GM21717 (cell line): ENCODE data around the gene ARR3.
"Not testable (repeated sequence)": the region's sequence is repeated elsewhere in the genome, so short reads cannot be mapped to it uniquely, and the experiment has no call there.

Source experiments
- ATAC-seq: cut with Tn5 transposase; IDR thresholded peaks from one replicate; pipeline ENCODE4 v1.9.1; 2021; ENCODE audit warnings: mild to moderate bottlenecking, moderate library complexity; ENCODE audit not compliant: unreplicated experiment

The ARR3 gene

DNA sequence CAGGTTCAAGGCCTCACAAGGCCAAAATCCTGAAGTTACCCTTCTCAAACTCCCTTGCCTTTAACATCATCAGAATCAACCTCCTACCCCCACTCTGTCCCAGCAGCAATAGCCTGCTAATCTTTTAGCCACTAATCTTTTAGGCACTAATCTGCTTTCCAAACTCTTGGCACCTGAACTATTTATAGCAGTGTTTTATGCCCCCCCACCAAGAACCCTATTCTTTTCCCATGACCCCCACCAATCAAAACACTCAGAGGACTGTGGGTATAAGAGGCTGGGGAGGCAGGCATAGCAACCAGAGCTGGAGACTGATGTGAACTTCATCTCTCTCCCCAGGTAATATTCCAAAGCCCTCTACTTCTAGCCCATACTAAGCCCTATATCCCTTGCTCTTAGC is at the start of gene ARR3:
ARR3 (plus strand) TSS at position 301 of the 400 bp plus-strand sequence. CDS start 1,052 bp downstream, outside the sequence.
- no peak for ATAC-seq

DNA sequence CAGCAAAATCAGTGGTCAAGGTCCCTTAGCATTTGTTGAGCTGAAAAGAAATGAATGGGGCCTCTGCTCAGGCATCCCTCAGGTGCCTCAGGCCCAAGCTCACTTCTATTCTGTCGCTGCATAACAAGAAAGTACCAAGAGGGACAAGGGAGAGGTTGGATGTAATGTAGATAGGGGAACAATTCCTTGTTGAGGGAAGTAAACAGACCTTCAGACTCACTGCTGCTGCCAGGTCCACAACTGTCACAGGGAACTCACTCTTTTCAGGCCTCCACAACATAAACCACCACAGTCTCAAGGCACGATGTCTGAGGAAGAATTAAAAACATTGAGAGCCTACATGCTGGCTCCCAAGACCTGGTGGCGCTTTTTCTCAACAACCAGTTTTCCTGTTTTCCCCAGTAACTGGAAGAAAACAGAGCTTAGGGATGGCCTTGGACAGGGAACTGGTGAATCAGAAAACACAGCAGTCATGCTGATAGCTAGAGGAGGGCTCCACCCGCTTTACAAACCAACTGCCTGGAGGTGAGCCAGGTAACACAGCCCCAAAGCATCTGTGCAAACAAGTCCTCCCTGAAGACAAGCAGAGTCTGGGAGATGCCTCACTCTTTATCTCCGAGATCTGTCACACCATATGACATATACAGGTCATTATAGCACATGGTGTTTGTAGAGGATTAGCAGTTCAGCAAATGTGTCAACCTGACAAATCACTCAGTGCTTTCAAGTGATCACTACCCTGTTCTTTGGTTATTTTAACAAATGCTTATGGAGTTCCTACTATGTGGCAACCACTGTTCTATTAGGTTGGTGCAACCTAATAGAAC is 48.0 kb upstream of the ARR3 start:
- no peak for ATAC-seq

- ATAC-seq = no peak
These were observed 42.1 kb upstream of the ARR3 start for GRCh38 chrX:70226048-70226447.

DNA sequence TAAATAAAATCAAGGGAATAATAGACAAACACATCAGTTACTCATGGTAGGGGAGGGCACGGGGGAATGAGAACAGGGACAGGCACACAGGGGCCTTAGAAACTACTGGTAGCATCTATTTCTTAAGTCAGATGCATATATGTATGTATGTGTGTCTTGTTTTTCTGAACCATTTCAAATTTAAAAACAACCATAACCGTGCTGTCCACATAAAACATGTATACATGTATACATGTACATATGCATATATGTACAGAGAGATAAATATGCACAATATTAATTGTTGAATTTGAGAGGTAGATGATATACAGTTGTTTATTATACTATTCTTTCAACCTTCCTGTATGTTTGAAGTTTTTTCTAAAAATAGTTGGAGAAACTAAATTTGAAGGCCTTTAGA is 41.4 kb upstream of the ARR3 start:
- no peak for ATAC-seq

GRCh38 chrX:70231666-70232065 is 36.5 kb upstream of the ARR3 start:
- ATAC-seq = no peak

DNA sequence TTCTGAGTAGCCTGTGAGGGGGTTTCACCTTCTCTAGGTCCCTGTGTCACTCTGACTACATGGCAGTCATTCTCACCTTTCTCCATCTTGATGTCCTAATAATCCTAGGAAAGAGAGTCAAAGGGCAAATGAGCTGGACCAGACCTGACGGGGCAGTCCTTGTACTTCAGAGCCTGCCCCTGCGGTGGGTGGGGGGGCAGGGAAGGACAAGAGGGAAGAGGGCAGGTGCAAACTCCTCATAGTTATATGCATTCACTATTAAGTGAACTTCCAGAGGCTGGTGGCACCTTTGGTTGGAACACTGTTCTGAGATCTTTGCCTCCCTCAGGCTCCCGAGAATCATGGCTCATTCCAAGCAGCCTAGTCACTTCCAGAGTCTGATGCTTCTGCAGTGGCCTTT is 33.8 kb upstream of the ARR3 start, which contains the start of gene AWAT1:
AWAT1 (plus strand) TSS at position 301 of the 400 bp plus-strand sequence; CDS start at position 342, 41 bp downstream.
- ATAC-seq = no peak

DNA sequence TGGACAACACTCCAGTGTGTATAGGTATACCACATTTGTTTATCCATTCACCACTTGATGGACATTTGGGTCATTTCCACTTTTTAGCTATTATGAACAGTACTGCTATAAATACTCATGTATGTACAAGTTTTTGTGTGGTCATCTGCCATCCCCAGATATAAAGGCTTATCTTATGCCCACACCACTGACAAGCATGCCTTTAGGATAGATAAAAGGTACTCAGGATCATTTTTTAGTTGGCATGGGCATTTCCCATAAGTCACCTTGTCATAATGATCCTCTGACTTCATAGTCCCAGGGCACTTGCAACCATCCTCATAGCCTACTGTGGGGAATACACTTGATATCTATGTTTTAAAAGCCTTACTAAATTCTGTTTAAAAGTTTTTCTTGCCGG is 27.4 kb upstream of the ARR3 start:
- no peak for ATAC-seq

DNA sequence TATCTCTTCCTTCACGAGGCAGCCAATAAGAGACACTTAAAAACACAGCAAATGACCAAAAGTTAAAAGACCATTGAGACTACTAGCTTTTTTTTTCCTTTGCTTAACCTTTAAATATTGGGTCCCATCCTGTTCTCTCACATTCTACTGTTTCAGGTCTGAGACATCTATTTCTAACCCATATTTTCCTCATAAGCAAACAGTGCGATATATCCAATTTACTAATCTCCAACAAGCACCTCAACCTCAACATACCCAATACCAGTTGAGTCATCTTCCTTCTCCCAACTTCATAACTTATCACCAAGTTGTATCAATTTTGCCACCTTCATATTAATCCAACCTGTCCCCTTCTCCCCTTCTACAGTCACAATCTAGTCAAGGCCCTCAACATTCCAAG is 26.6 kb upstream of the ARR3 start:
- ATAC-seq = no peak

GRCh38 chrX:70243601-70244000 is 24.5 kb upstream of the ARR3 start:
- ATAC-seq = not testable (repeated sequence)

DNA sequence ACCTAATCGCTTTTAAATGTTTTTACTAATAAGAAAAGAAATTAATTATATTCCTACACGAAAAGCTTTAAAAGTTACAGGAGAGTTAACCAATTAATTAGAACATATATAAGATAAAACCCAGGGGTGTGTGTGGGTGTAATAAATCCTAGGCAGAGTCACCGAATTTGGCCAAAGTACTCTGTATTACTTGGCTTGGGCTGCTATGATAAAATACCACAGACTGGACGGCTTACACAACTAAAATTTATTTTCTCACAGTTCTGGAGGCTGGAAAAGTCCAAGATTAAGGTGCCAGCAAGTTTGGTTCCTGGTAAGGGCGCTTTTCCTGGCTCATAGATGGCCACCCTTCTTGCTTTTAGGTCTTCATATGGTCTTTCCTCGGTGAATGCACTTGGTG is 23.3 kb upstream of the ARR3 start:
- no peak for ATAC-seq

GRCh38 chrX:70247252-70247651 is 20.9 kb upstream of the ARR3 start:
- ATAC-seq = no peak

DNA sequence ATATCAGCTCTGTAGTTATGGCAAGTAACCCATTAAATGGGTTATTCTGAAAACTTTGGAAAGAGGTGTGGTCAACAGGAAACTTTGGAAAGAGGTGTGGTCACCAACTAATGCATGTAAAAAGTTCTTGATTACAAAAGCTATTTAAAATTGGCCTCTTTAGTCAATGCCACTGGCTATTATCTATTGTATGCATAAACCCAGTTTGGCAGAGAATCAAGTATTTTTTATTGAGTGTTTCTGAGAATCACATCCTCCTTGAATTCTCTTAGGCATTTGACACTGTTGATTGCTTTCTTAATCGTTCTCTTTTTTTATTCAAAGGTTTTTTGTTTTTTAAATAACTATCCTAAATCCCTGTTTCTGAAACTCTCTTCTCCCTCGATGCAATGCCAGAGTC is 15.6 kb upstream of the ARR3 start:
- ATAC-seq = no peak

- ATAC-seq = no peak
These were observed 14.6 kb upstream of the ARR3 start for GRCh38 chrX:70253377-70254062.

DNA sequence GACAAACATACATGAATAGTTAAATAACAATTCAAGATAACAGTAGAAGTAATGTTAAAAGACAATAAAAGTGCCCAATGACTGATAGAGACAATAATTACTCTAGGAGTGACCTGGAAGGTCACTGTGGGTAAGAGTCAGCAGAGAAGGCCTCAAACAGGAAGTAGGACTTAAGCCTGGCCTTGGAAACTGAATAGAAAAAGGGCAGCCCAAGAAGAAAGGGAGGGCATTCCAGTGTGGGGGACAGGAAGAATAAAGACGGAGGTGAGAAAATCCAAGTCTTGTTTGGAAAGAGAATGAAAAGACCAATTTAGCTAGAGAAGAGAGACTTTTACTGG is 14.1 kb upstream of the ARR3 start:
- ATAC-seq = no peak

GRCh38 chrX:70254909-70255308 is 13.2 kb upstream of the ARR3 start:
- no peak for ATAC-seq

DNA sequence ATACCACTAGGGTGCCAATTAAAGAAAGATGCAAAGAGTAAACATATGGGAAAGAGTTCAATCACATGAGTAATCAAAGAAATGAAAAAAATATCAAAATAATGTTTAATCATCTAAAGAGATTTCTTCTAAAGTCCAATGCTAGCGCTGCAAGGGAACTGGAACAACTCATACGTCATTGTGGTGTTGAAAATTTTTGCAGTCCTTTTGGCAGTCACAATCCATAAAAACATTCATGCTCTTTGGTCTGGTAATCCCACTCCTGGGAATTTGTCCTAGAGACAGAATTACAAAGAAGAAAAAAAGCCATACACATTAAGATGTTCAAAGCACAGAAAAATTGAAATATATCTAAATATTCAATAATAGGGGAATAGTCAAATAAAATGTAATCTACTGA is 12.7 kb upstream of the ARR3 start:
- no peak for ATAC-seq

GRCh38 chrX:70257423-70258288 is 10.5 kb upstream of the ARR3 start:
- ATAC-seq = no peak

DNA sequence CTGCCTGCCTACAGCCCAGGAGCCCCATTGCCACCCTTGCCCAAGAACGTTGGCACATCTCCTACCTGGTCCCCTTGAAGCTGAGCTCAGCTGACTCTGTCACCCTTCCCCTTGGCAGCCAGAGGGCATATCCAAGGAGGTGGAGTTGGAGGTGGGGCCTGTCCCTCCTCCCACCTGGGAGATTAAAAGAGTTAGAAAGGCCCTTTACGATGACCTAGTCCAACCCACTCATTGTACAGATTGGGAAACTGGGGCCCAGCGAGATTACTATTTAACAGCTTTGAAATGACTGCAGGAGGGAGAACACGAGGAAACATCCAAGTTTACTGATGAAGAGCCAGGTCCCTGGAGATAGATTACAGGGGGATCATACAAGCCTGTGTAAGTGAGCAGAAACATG is 8.0 kb upstream of the ARR3 start, which contains the start of gene P2RY4:
P2RY4 (minus strand) TSS at position 101 of the 400 bp plus-strand sequence. CDS start 580 bp downstream, outside the sequence.
- ATAC-seq = no peak

- ATAC-seq = peak; percentile 66
These were observed 5.1 kb upstream of the ARR3 start for GRCh38 chrX:70262952-70263567.

DNA sequence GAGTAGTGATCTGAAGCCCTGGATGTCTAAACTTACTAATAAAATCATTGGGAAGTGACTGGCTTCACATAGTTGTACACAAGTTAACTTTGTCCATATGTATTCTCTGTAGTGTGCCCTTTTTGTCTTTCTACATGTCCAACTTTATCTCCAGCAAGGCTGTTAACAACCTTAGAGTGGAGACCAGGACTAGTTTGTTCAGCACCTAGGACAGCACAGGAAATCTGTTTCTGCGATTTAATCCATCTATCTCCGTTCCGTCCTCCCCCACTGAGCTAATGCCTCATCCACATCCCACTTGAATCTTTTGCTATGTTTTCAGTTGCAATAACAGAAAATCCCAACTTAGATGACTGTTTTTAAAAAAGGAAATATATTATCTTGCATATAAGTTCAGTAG is 3.4 kb upstream of the ARR3 start:
- ATAC-seq = no peak

- not testable (repeated sequence) for ATAC-seq
These were observed 5.9 kb downstream of the ARR3 start for GRCh38 chrX:70274029-70274428.
